Smooth muscle cell (in vitro differentiated cells): ENCODE data around the gene TMEFF1. TPM values are rescaled to one million over a fixed set of nuclear protein-coding genes. Genes with fewer than 3 reads are reported as not detected.
"Not testable (repeated sequence)": the region's sequence is repeated elsewhere in the genome, so short reads cannot be mapped to it uniquely, and the experiment has no call there.

ENCODE experiments used
- DNase-seq: peaks from one replicate; lab custom pipeline; 2025; ENCODE audit not compliant: unreplicated experiment; lab: John Stamatoyannopoulos, UW
- H2AFZ ChIP-seq: fragments of 200-600 bp; sonication (generic); 2 replicates; pipeline ENCODE4 v1.6.0; 2016; ENCODE audit warnings: antibody characterized with exemption, low read depth, mild to moderate bottlenecking
- H3F3A ChIP-seq: fragments of 200-600 bp; sonication (generic); 2 replicates; pipeline ENCODE4 v1.6.0; 2017; ENCODE audit warnings: antibody characterized with exemption, low read depth
- H3K27ac ChIP-seq: fragments of 200-600 bp; sonication (generic); 2 replicates; pipeline ENCODE4 v1.5.1; 2016; ENCODE audit warnings: low read depth, mild to moderate bottlenecking
- H3K27me3 ChIP-seq: fragments of 200-600 bp; sonication (generic); 2 replicates; pipeline ENCODE4 v1.6.1; 2016; ENCODE audit warnings: low read depth, mild to moderate bottlenecking
- H3K36me3 ChIP-seq: fragments of 200-600 bp; sonication (generic); 2 replicates; pipeline ENCODE4 v1.5.1; 2016; ENCODE audit warnings: low read depth
- H3K4me1 ChIP-seq: fragments of 200-600 bp; sonication (generic); 2 replicates; pipeline ENCODE4 v1.5.1; 2016; ENCODE audit warnings: low read depth
- H3K4me2 ChIP-seq: fragments of 200-600 bp; sonication (generic); 2 replicates; pipeline ENCODE4 v1.6.0; 2016; ENCODE audit warnings: mild to moderate bottlenecking
- H3K4me3 ChIP-seq: fragments of 200-600 bp; sonication (generic); 2 replicates; pipeline ENCODE4 v1.5.1; 2016; ENCODE audit warnings: mild to moderate bottlenecking
- H3K79me2 ChIP-seq: fragments of 200-600 bp; sonication (generic); 2 replicates; pipeline ENCODE4 v1.6.0; 2016; ENCODE audit warnings: low read depth, mild to moderate bottlenecking
- H3K9ac ChIP-seq: fragments of 200-600 bp; sonication (generic); 2 replicates; pipeline ENCODE4 v1.6.0; 2016; ENCODE audit warnings: low read depth
- H3K9me3 ChIP-seq: fragments of 200-600 bp; sonication (generic); replicated peaks from 2 replicates; pipeline ENCODE4 v1.5.1; 2016; ENCODE audit warnings: low read depth
- H4K20me1 ChIP-seq: fragments of 200-600 bp; sonication (generic); 2 replicates; pipeline ENCODE4 v1.6.0; 2016; ENCODE audit warnings: low read depth
- WGBS: methylation state at CpG from one replicate; pipeline ENCODE4 v1.1.7; 2016; ENCODE audit warnings: low lambda C conversion rate; 5-methylcytosine and 5-hydroxymethylcytosine counted together
- polyA plus RNA-seq: library from polyadenylated mRNA; unstranded; fragments of >200 nt; fragmentation: Nextera tagmentation; extraction: Ambion mirVana; gene quantifications from 2 replicates; pipeline ENCODE4 v1.2.1, GENCODE V29; 2016
- total RNA-seq: library from RNA; depleted of rRNA; stranded (reverse); fragments of >200 nt; gene quantifications from 2 replicates; pipeline ENCODE4 v1.2.3, GENCODE V29; 2014
- TF ChIP-seq, protein P1 (sequence below): fragments of 200-600 bp; sonication (generic); IDR thresholded peaks from 2 replicates; pipeline ENCODE4 v1.5.1; 2017; ENCODE audit warnings: borderline replicate concordance, mild to moderate bottlenecking, antibody characterized with exemption; ENCODE audit not compliant: insufficient read depth, poor library complexity, severe bottlenecking

Gene TMEFF1
- total and polyA plus RNA-seq, 2 experiments from 2014 or later, result 1.7 to 1.8 TPM

DNA sequence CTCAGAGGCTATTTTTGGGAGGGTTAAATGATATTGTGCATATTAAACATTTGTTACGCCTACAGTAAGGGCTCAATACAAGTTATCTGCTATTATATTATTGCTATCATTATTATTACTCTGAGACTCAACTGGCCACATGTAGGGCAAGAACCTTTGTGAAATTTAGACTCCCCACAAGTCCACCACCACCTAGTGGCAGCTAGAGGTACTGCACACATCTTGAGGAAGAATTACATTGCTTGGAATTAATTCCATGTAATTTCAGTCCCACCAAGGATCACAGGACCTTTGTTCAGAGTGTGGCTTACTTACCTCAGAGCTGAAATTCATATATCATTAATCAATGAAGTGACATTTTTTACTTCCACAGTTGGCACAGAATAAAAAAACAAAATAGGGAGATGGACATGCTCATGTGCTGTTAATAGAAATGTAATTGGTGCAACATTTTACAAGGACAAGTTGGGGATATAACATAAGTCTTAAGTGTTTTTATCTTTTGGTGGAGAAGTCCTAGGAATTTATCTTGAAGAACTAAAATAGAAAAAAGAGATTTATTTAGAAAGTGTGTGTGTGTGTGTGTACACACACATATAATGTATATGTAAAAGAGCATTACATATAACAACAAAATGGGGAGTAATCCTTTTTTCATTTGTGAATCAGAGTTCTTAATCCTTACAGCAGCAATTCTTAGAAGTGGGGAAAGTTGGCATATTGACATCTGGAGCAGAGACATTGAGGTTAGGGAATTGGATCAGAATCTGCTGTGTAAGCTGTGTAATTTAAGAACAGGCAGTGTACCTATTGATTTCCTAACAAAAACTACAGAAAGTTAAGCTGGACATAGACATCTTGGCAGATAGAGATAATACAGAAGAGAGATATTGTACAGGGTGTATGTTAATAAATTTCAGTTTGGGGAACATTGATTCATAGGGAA lies 34.8 kb upstream of the TMEFF1 start:
- Histone ChIP-seq H3K4me1 (no peaks in the 10 kb centered on the region), H3K9me3 (no peaks in the 10 kb centered on the region), H3K36me3 (no peaks in the 10 kb centered on the region), H3K4me3 (no peak overlapping the region), H3K79me2 (peaks cover 90% of the 10 kb centered on the region), H3K27me3 (no peaks in the 10 kb centered on the region), H3K4me2 (no peak overlapping the region), H3K9ac (no peak overlapping the region), H2AFZ (no peak overlapping the region), H3K27ac (no peak overlapping the region), H3F3A (peaks cover 6% of the 10 kb centered on the region), H4K20me1 (peaks cover 100% of the 10 kb centered on the region)
- TF ChIP-seq, protein P1, sequence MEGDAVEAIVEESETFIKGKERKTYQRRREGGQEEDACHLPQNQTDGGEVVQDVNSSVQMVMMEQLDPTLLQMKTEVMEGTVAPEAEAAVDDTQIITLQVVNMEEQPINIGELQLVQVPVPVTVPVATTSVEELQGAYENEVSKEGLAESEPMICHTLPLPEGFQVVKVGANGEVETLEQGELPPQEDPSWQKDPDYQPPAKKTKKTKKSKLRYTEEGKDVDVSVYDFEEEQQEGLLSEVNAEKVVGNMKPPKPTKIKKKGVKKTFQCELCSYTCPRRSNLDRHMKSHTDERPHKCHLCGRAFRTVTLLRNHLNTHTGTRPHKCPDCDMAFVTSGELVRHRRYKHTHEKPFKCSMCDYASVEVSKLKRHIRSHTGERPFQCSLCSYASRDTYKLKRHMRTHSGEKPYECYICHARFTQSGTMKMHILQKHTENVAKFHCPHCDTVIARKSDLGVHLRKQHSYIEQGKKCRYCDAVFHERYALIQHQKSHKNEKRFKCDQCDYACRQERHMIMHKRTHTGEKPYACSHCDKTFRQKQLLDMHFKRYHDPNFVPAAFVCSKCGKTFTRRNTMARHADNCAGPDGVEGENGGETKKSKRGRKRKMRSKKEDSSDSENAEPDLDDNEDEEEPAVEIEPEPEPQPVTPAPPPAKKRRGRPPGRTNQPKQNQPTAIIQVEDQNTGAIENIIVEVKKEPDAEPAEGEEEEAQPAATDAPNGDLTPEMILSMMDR, result peak; percentile 94
- peak; percentile 20 for DNase-seq
- 44% methylated on average over 1 of the region's 1 CpG for WGBS

DNA sequence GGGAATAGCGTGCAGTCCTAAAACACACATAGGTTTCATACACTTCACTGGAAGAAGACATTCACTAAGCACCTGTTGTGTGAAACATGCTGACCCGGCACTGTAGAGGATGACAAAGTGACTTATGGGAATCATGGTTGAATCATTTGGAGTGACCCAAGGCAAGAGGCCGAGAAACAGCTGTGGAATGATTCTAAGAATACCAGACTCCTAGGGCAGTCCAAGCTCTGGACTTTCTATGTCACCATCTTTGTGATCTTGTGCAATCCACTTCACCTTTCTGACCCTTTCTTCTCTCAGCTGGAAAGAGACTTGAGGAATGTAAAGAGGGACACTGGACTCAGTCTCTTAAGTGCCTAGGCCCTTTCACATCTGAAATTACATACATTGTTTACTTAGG lies 32.9 kb upstream of the TMEFF1 start:
- Histone ChIP-seq H3K79me2 (peaks cover 87% of the 10 kb centered on the region), H3K9ac (no peak overlapping the region), H3K27ac (no peak overlapping the region), H3F3A (peaks cover 6% of the 10 kb centered on the region), H3K9me3 (no peaks in the 10 kb centered on the region), H3K4me1 (no peaks in the 10 kb centered on the region), H3K4me2 (no peak overlapping the region), H2AFZ (no peak overlapping the region), H3K36me3 (no peaks in the 10 kb centered on the region), H4K20me1 (peaks cover 100% of the 10 kb centered on the region), H3K27me3 (no peaks in the 10 kb centered on the region), H3K4me3 (no peak overlapping the region)
- TF ChIP-seq, protein P1, result no peak
- DNase-seq, result no peak
- 80% methylated on average over 3 of the region's 3 CpGs for WGBS

DNA sequence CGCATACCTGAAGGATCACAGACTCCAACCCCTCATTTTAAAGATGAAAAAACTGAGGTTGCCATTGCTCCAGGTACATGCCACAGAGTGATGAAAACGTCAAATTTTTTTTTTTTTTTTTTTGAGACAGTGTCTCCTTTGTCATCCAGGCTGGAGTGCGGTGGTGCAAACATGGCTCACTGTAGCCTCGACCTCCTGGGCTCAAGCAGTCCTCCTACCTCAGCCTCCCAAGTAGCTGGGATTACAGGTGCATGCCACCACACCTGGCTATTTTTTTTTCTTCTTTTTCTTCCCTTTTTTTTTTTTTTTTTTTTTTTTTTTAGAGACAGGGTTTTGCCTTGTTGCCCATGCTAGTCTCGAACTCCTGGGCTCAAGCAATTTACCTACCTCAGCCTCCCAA lies 32.5 kb upstream of the TMEFF1 start:
- not testable (repeated sequence) for H2AFZ ChIP-seq, H3K27me3 ChIP-seq, H3F3A ChIP-seq, H3K4me3 ChIP-seq, DNase-seq, H3K36me3 ChIP-seq, H3K27ac ChIP-seq, H3K4me2 ChIP-seq, H3K4me1 ChIP-seq, H3K9ac ChIP-seq, H3K9me3 ChIP-seq
- 88% methylated on average over 5 of the region's 5 CpGs for WGBS
- H3K79me2 ChIP-seq, result peaks cover 87% of the 10 kb centered on the region
- H4K20me1 ChIP-seq, result peaks cover 100% of the 10 kb centered on the region

DNA sequence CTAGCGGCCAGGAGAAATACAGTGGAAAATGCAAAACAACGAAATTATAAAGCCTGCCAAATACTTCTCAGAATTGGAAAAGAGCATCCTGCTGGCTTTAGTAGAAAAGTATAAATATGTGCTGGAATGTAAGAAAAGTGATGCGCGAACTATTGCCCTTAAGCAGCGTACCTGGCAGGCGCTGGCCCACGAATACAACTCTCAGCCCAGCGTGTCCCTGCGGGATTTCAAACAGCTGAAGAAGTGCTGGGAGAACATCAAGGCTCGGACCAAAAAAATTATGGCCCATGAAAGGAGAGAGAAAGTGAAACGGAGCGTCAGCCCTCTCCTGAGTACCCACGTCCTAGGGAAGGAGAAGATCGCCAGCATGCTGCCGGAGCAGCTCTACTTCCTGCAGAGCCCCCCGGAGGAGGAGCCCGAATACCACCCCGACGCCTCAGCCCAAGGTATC lies 31.0 kb upstream of the TMEFF1 start:
- H4K20me1 ChIP-seq, result peaks cover 100% of the 10 kb centered on the region

More for the DNA sequence above, 31.0 kb upstream of the TMEFF1 start:
- H2AFZ ChIP-seq, result no peak overlapping the region
- peaks cover 87% of the 10 kb centered on the region for H3K79me2 ChIP-seq
- WGBS, result 93% methylated on average over 19 of the region's 19 CpGs
- peaks cover 7% of the 10 kb centered on the region for H3K36me3 ChIP-seq
- TF ChIP-seq, protein P1, result no peak
- H3K27me3 ChIP-seq, result no peaks in the 10 kb centered on the region
- no peaks in the 10 kb centered on the region for H3K9me3 ChIP-seq
- no peak overlapping the region for H3K4me3 ChIP-seq
- no peaks in the 10 kb centered on the region for H3K4me1 ChIP-seq
- DNase-seq, result no peak
- H3K4me2 ChIP-seq, result no peak overlapping the region
- H3K27ac ChIP-seq, result no peak overlapping the region
- H3K9ac ChIP-seq, result no peak overlapping the region
- peaks cover 5% of the 10 kb centered on the region for H3F3A ChIP-seq
